Kidney (tissue), 14 donors: ENCODE results near the gene TESMIN. TPM values are rescaled to one million over a fixed set of nuclear protein-coding genes. Genes with fewer than 3 reads are reported as not detected.

Source experiments
- DNase-seq, 5 donors: peaks; one replicate each; pipeline ENCODE4 v3.0.0-alpha.2; 2013 to 2020
- FAIRE-seq: peaks from 2 replicates; lab custom pipeline; 2012; peaks lifted over from hg19 to GRCh38; lab: Jason Lieb, UNC
- H3K27ac ChIP-seq, 2 donors: one replicate each; pipeline ENCODE4 v1.7.0; 2013; ENCODE audit warnings: low read depth in 2 of 2, low read length in 2 of 2, inconsistent platforms in 1 of 2
- H3K27me3 ChIP-seq: one replicate; pipeline ENCODE4 v1.7.1; 2013; ENCODE audit warnings: low read length, inconsistent platforms; ENCODE audit not compliant: control insufficient read depth, insufficient read depth
- H3K36me3 ChIP-seq, 3 donors: one replicate each; pipeline versions ENCODE4 v1.7.0 to v1.7.1; 2013; ENCODE audit warnings: low read length in 3 of 3, control low read depth in 1 of 3, inconsistent platforms in 1 of 3; ENCODE audit not compliant: insufficient read depth in 3 of 3, control insufficient read depth in 2 of 3
- H3K4me1 ChIP-seq, 3 donors: one replicate each; pipeline versions ENCODE4 v1.7.0 to v1.7.1; 2013; ENCODE audit warnings: low read length in 3 of 3, inconsistent platforms in 1 of 3, low read depth in 1 of 3; ENCODE audit not compliant: control insufficient read depth in 2 of 3, insufficient read depth in 2 of 3
- H3K4me3 ChIP-seq, 3 donors: one replicate each; pipeline versions ENCODE4 v1.7.0 to v1.8.1; 2013; ENCODE audit warnings: low read length in 3 of 3, control low read depth in 1 of 3, inconsistent platforms in 1 of 3
- H3K9ac ChIP-seq, 3 donors: one replicate each; pipeline versions ENCODE4 v1.7.0 to v1.7.1; 2013; ENCODE audit warnings: low read length in 3 of 3, control low read depth in 1 of 3, inconsistent platforms in 1 of 3
- H3K9me3 ChIP-seq, 3 donors: one replicate each; pipeline versions ENCODE4 v1.7.0 to v1.7.1; 2013; ENCODE audit warnings: low read length in 3 of 3, control low read depth in 1 of 3, inconsistent platforms in 1 of 3; ENCODE audit not compliant: control insufficient read depth in 2 of 3, insufficient read depth in 1 of 3
- CTCF ChIP-seq: IDR thresholded peaks from 3 replicates; pipeline ENCODE4 v1.5.1; 2012; ENCODE audit warnings: mild to moderate bottlenecking, moderate library complexity, borderline replicate concordance; ENCODE audit not compliant: insufficient read depth; ENCODE audit errors: extremely low read depth
- intact Hi-C: fragments of 100-400 bp; cut with DNase I; formaldehyde crosslinking; loops from one replicate; pipeline ENCODE4 v1.11.1; 2022
- polyA plus RNA-seq: library from polyadenylated mRNA; stranded (reverse); fragments of 350-450 nt; fragmentation: Illumina TruSeq; extraction: RNeasy Lipid Tissue Mini Kit (QIAGEN cat#74804); gene quantifications from one replicate; pipeline ENCODE4 v1.2.3, GENCODE V29; 2014; ENCODE audit warnings: low read depth, low replicate concordance; ENCODE audit not compliant: insufficient read depth
- total RNA-seq: library from RNA; stranded (reverse); fragmentation: NEBNext Ultra II Directional; extraction: Animal tissue kit (Norgen Biotek cat#: 25700); gene quantifications from one replicate; pipeline ENCODE4 v1.2.1, GENCODE V29; 2021
- donor health status: control.
- donor health status: control.
- donor health status: control.
- donor health status: control.
- donor health status: control.
- donor health status: DM: yes; HTN: yes; CAD: no.
- donor health status: Normal renal cell carcinoma (clear cell type).

TESMIN gene
- total and polyA plus RNA-seq, 2 donors from 2014 or later: 3.8 to 8.7 TPM

DNA sequence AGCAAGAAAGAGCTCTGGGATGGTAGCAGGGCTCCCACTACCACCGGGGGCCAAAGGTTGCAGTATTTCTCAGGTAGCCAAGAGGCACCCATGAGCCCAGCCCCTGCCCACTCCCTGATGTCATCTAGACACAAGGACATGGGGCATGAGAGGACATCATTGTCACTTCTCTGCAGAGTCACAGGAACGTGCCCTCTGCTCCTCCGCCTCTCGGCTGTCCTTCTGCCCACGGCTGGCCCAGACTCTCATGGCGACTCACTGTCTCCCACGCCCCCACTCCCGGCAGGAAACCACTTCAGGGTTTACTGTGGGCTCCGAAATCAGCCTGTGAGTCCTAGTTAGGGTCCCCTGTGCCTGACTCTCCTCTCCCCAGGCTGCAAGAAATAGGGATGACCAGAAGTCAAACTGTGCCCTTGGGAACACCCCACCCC is 68.8 kb downstream of the TESMIN start:
- no peak for TF ChIP-seq CTCF
- intact Hi-C loops: no loop called here

GRCh38 chr11:68680541-68681231 is 70.6 kb downstream of the TESMIN start:
- Histone ChIP-seq H3K27ac (no peak overlapping the region), H3K36me3 (no peaks in the 10 kb centered on the region), H3K4me1 (no peaks in the 10 kb centered on the region), H3K9ac (no peak overlapping the region), H3K27me3 (peaks cover 7% of the 10 kb centered on the region), H3K9me3 (no peaks in the 10 kb centered on the region), H3K4me3 (no peak overlapping the region)
- DNase-seq (no peak), FAIRE-seq (no peak)
- intact Hi-C loops: no loop called here
- no peak for TF ChIP-seq CTCF

More for the DNA sequence above, 68.8 kb downstream of the TESMIN start:
- Histone ChIP-seq H3K9ac (no peak overlapping the region), H3K9me3 (no peaks in the 10 kb centered on the region), H3K4me1 (no peaks in the 10 kb centered on the region), H3K27me3 (peaks cover 11% of the 10 kb centered on the region), H3K4me3 (no peak overlapping the region), H3K36me3 (no peaks in the 10 kb centered on the region), H3K27ac (no peak overlapping the region)
- no peak for FAIRE-seq
- no peak for DNase-seq

- intact Hi-C loops: no loop called here
- H3K4me1 ChIP-seq: no peaks in the 10 kb centered on the region
- no peak for TF ChIP-seq CTCF
- FAIRE-seq: no peak
- H3K9ac ChIP-seq: no peak overlapping the region
- peaks cover under 1% of the 10 kb centered on the region for H3K27me3 ChIP-seq
- H3K36me3 ChIP-seq: no peaks in the 10 kb centered on the region
- no peak for DNase-seq
- H3K4me3 ChIP-seq: no peak overlapping the region
- H3K27ac ChIP-seq: no peak overlapping the region
- no peaks in the 10 kb centered on the region for H3K9me3 ChIP-seq
These were observed 73.3 kb downstream of the TESMIN start for GRCh38 chr11:68678031-68678441.
